PC-3 (cell line): ENCODE data around the gene ETS1. TPM values are rescaled to one million over a fixed set of nuclear protein-coding genes. Genes with fewer than 3 reads are reported as not detected.

Experiments used
- ATAC-seq: fragments of 200-7000 bp; cut with Tn5 transposase; 2 replicates; pipeline ENCODE4 v1.9.1; 2020; ENCODE audit warnings: mild to moderate bottlenecking, moderate library complexity
- BruUV-seq: library from RNA; stranded (reverse); fragments of 400-500 nt; replicated peaks from 2 replicates; lab custom pipeline; 2021; lab: Mats Ljungman, UMichigan
- CTCF ChIA-PET: fragments of 300-600 bp; sonication (Branson Sonifier 250); formaldehyde crosslinking; loops from one replicate; lab custom pipeline; 2022; ENCODE audit warnings: antibody characterized with exemption; lab: Charles Lee
- POLR2A ChIA-PET: fragments of 300-600 bp; sonication (Branson Sonifier 250); formaldehyde crosslinking; loops from one replicate; lab custom pipeline; 2022; ENCODE audit warnings: antibody characterized with exemption; ENCODE audit not compliant: unreplicated experiment; lab: Charles Lee
- DNase-seq: peaks from one replicate; pipeline ENCODE4 v3.0.0-alpha.2; 2015
- H2AFZ ChIP-seq: fragments of 300-600 bp; sonication (generic); 2 replicates; pipeline ENCODE4 v1.6.0; 2016; ENCODE audit warnings: antibody characterized with exemption, low read length
- H3F3A ChIP-seq: fragments of 300-600 bp; sonication (generic); one replicate; pipeline ENCODE4 v1.6.0; 2017; ENCODE audit warnings: antibody characterized with exemption, low read length, control low read depth, mild to moderate bottlenecking; ENCODE audit not compliant: unreplicated experiment
- H3K27ac ChIP-seq: fragments of 300-600 bp; sonication (generic); 2 replicates; pipeline ENCODE4 v1.5.1; 2016; ENCODE audit warnings: mild to moderate bottlenecking, low read length
- H3K27me3 ChIP-seq: fragments of 300-600 bp; sonication (generic); 2 replicates; pipeline ENCODE4 v1.6.1; 2016; ENCODE audit warnings: low read length, mixed read lengths
- H3K36me3 ChIP-seq: fragments of 300-600 bp; sonication (generic); 2 replicates; pipeline ENCODE4 v1.6.1; 2016; ENCODE audit warnings: low read depth, mixed run types, low read length, mixed read lengths
- H3K4me1 ChIP-seq: fragments of 300-600 bp; sonication (generic); 2 replicates; pipeline ENCODE4 v1.5.1; 2016; ENCODE audit warnings: low read length; ENCODE audit not compliant: insufficient read depth
- H3K4me2 ChIP-seq: fragments of 300-600 bp; sonication (generic); 2 replicates; pipeline ENCODE4 v1.6.0; 2016; ENCODE audit warnings: low read length
- H3K4me3 ChIP-seq: fragments of 300-600 bp; sonication (generic); 2 replicates; pipeline ENCODE4 v1.5.1; 2016; ENCODE audit warnings: mild to moderate bottlenecking, low read length, mixed read lengths
- H3K79me2 ChIP-seq: fragments of 300-600 bp; sonication (generic); 2 replicates; pipeline ENCODE4 v1.6.1; 2017; ENCODE audit warnings: low read length, mixed read lengths
- H3K9ac ChIP-seq: fragments of 300-600 bp; sonication (generic); 2 replicates; pipeline ENCODE4 v1.6.0; 2016; ENCODE audit warnings: mild to moderate bottlenecking, low read length
- H3K9me2 ChIP-seq: fragments of 300-600 bp; sonication (generic); replicated peaks from 2 replicates; pipeline ENCODE4 v1.6.1; 2016; ENCODE audit warnings: mixed run types, low read length, mixed read lengths
- H3K9me3 ChIP-seq: fragments of 300-600 bp; sonication (generic); 2 replicates; pipeline ENCODE4 v1.6.1; 2016; ENCODE audit warnings: low read length, mixed read lengths
- H4K20me1 ChIP-seq: fragments of 300-600 bp; sonication (generic); 2 replicates; pipeline ENCODE4 v1.6.1; 2016; ENCODE audit warnings: low read length, mixed read lengths
- CTCF ChIP-seq: fragments of 300-600 bp; sonication (generic); conservative IDR thresholded peaks from 2 replicates; pipeline ENCODE4 v1.5.1; 2017; ENCODE audit warnings: antibody characterized with exemption, low read depth, mild to moderate bottlenecking, low read length
- EZH2 ChIP-seq: fragments of 300-600 bp; sonication (generic); IDR thresholded peaks from one replicate; pipeline ENCODE4 v1.6.1; 2017; ENCODE audit warnings: antibody characterized with exemption, mild to moderate bottlenecking, low read length; ENCODE audit not compliant: unreplicated experiment
- EZH2phosphoT487 ChIP-seq: fragments of 300-600 bp; sonication (generic); IDR thresholded peaks from 2 replicates; pipeline ENCODE4 v1.6.1; 2018; ENCODE audit warnings: mild to moderate bottlenecking, antibody characterized with exemption, low read length, borderline replicate concordance
- intact Hi-C: fragments of 100-400 bp; cut with micrococcal nuclease; formaldehyde crosslinking; loops from 2 replicates; pipeline ENCODE4 v1.9.0; 2023
- total RNA-seq: library from RNA; depleted of rRNA; stranded (reverse); fragments of >200 nt; gene quantifications from 2 replicates; pipeline ENCODE4 v1.2.3, GENCODE V29; 2014

Gene ETS1
- total RNA-seq, 1 experiment from 2014 or later = 52.0 TPM

GRCh38 chr11:128482512-128483191 is 104.7 kb downstream of the ETS1 start:
- H3K4me1 ChIP-seq = no peaks in the 10 kb centered on the region
- no peak overlapping the region for H3K4me2 ChIP-seq
- no peaks in the 10 kb centered on the region for H3K9me3 ChIP-seq
- no peak for ATAC-seq
- CTCF ChIA-PET = no interaction called here
- H3K4me3 ChIP-seq = no peak overlapping the region
- peaks cover 43% of the 10 kb centered on the region for H3K79me2 ChIP-seq
- H3K27me3 ChIP-seq = no peaks in the 10 kb centered on the region
- H2AFZ ChIP-seq = no peak overlapping the region
- no peak overlapping the region for H3K9ac ChIP-seq
- no peak overlapping the region for H3K27ac ChIP-seq
- POLR2A ChIA-PET = no interaction called here
- no peak for DNase-seq
- H4K20me1 ChIP-seq = no peaks in the 10 kb centered on the region
- intact Hi-C loops = loop anchor here (5.0 kb wide), 1 partner anchor 35 kb away; no protein-coding TSS in a partner anchor
- no peaks in the 10 kb centered on the region for H3F3A ChIP-seq
- H3K9me2 ChIP-seq = no peaks in the 10 kb centered on the region
- H3K36me3 ChIP-seq = peaks cover 82% of the 10 kb centered on the region
- TF ChIP-seq CTCF (no peak), EZH2 (no peak), EZH2phosphoT487 (no peak)
- no TSS peak for BruUV-seq

GRCh38 chr11:128482092-128482491 is 105.3 kb downstream of the ETS1 start:
- Histone ChIP-seq H3K9me2 (no peaks in the 10 kb centered on the region), H3K36me3 (peaks cover 88% of the 10 kb centered on the region), H3K79me2 (peaks cover 43% of the 10 kb centered on the region), H3K9ac (no peak overlapping the region), H2AFZ (no peak overlapping the region), H3K9me3 (no peaks in the 10 kb centered on the region), H3K4me3 (no peak overlapping the region), H3K27me3 (no peaks in the 10 kb centered on the region), H3F3A (no peaks in the 10 kb centered on the region), H4K20me1 (no peaks in the 10 kb centered on the region), H3K4me1 (no peaks in the 10 kb centered on the region), H3K4me2 (no peak overlapping the region), H3K27ac (no peak overlapping the region)
- BruUV-seq = no TSS peak
- intact Hi-C loops = loop anchor here (5.0 kb wide), 1 partner anchor 35 kb away; no protein-coding TSS in a partner anchor
- POLR2A ChIA-PET = no interaction called here
- TF ChIP-seq EZH2phosphoT487 (no peak), CTCF (no peak), EZH2 (no peak)
- ATAC-seq = no peak
- no peak for DNase-seq
- CTCF ChIA-PET = no interaction called here

GRCh38 chr11:128481135-128481534 is 106.2 kb downstream of the ETS1 start:
- ATAC-seq = no peak
- ChIA-PET POLR2A (no interaction called here), CTCF (no interaction called here)
- Histone ChIP-seq H3K27ac (no peak overlapping the region), H3F3A (no peaks in the 10 kb centered on the region), H3K4me1 (no peaks in the 10 kb centered on the region), H3K27me3 (no peaks in the 10 kb centered on the region), H3K9me3 (no peaks in the 10 kb centered on the region), H3K4me3 (no peak overlapping the region), H4K20me1 (no peaks in the 10 kb centered on the region), H3K9ac (no peak overlapping the region), H3K36me3 (peaks cover 88% of the 10 kb centered on the region), H3K4me2 (no peak overlapping the region), H3K9me2 (no peaks in the 10 kb centered on the region), H3K79me2 (peaks cover 43% of the 10 kb centered on the region), H2AFZ (no peak overlapping the region)
- BruUV-seq = no TSS peak
- intact Hi-C loops = loop anchor here (5.0 kb wide), 1 partner anchor 36 kb away; no protein-coding TSS in a partner anchor
- no peak for DNase-seq
- no peak for TF ChIP-seq EZH2phosphoT487
- no peak for TF ChIP-seq EZH2
- TF ChIP-seq CTCF = no peak
